ENCODE data around the gene NR6A1. TPM values are rescaled to one million over a fixed set of nuclear protein-coding genes. Genes with fewer than 3 reads are reported as not detected.

NR6A1 gene
- total and polyA plus RNA-seq, 2 of the 8 experiments (the other 6 are each of a cell fraction or from before 2014, with no cell fraction given) = 93.2 to 237 TPM

DNA sequence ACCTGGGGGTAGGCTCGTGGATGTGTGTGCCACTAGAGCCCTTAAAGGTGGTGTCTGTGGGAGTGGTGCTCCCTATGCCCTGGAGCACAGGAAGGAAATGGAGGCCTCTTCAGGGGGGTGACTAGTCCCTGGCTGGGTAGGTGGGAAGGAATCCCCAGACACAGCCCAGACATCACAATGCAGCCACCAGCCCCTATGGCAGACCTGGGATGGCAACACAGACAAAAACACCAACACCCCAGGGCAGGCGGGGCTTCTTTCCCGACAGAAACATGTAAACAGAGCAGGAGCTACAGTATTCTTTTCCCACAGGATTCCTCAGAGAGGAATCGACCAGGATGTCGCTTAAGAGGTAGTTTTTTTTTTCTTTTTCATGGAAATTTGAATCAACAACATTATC lies 253.5 kb downstream of the NR6A1 start:
- Histone ChIP-seq H3K36me3 (ENCODE audit: control insufficient read depth in 2 of 4, insufficient read depth in 4 of 4, low read length in 3 of 4) (peaks cover 0 to 22% (median 16%) of the 10 kb centered on the region in 4 experiments; a peak in 5 of 8 replicates), H3K79me2 (ENCODE audit: control insufficient read depth in 1 of 2, insufficient read depth in 2 of 2, low read length in 2 of 2) (no peaks in the 10 kb centered on the region), H4K8ac (ENCODE audit: extremely low read depth, insufficient read depth, low read length) (no peak overlapping the region), H3K14ac (ENCODE audit: insufficient read length) (no peak overlapping the region), H3K79me1 (ENCODE audit: low read depth, low read length) (no peaks in the 10 kb centered on the region), H3K4ac (replicated peaks; ENCODE audit: insufficient read length, low read depth, low read length) (no peak overlapping the region), H4K5ac (ENCODE audit: insufficient read length, low read depth, low read length) (no peak overlapping the region), H3K4me2 (ENCODE audit: insufficient read depth in 1 of 2, low read depth in 2 of 2, low read length in 2 of 2) (no peak overlapping the region), H2BK5ac (ENCODE audit: low read depth, low read length) (no peak overlapping the region), H2BK20ac (ENCODE audit: low read length) (no peak overlapping the region), H3K27ac (ENCODE audit: low read depth, low read length) (no peak overlapping the region), H3K23ac (ENCODE audit: insufficient read length) (no peak overlapping the region), H3K18ac (ENCODE audit: extremely low read depth, low read length) (no peak overlapping the region), H3K56ac (replicated peaks; ENCODE audit: insufficient read length, low read depth, low read length) (no peak overlapping the region), H3K27me3 (replicated peaks in 1 of 4; ENCODE audit: control insufficient read depth in 3 of 4, extremely low read depth in 1 of 4, insufficient read depth in 3 of 4, low read length in 3 of 4) (no peaks in the 10 kb centered on the region), H2BK15ac (ENCODE audit: low read length) (no peak overlapping the region), H2AFZ (ENCODE audit: low read length) (no peak overlapping the region), H3K23me2 (ENCODE audit: low read depth, low read length) (no peaks in the 10 kb centered on the region), H4K20me1 (replicated peaks in 1 of 2; ENCODE audit: control insufficient read depth in 1 of 2, insufficient read depth in 2 of 2, low read length in 2 of 2) (no peaks in the 10 kb centered on the region), H4K91ac (replicated peaks; ENCODE audit: insufficient read length, low read length) (no peak overlapping the region), H2AK5ac (ENCODE audit: low read depth, low read length) (no peak overlapping the region), H3K4me3 (ENCODE audit: extremely low read depth in 1 of 4, insufficient read depth in 2 of 4, low read depth in 3 of 4, low read length in 4 of 4) (no peak overlapping the region), H3K9me3 (ENCODE audit: insufficient read depth in 2 of 2, low read depth in 1 of 2, low read length in 1 of 2) (no peaks in the 10 kb centered on the region), H3K9ac (replicated peaks in 1 of 4; ENCODE audit: extremely low read depth in 1 of 4, low read depth in 3 of 4, low read length in 3 of 4) (no peak overlapping the region), H2BK120ac (replicated peaks; ENCODE audit: low read depth, low read length) (no peak overlapping the region), H3K4me1 (replicated peaks in 1 of 4; ENCODE audit: control insufficient read depth in 3 of 4, insufficient read depth in 4 of 4, low read length in 3 of 4) (peaks cover 0 to 5% (median 0%) of the 10 kb centered on the region in 4 experiments; a peak in 5 of 7 replicates), H2BK12ac (ENCODE audit: low read depth, low read length) (no peak overlapping the region)
- CTCF ChIA-PET (ENCODE audit: partially characterized antibody) = interaction anchor here (1.6 to 19.2 kb wide), 5 partner anchors 9 to 194 kb away, joined by 4 to 234 read pairs (median 6); no protein-coding TSS in a partner anchor
- POLR2A ChIA-PET (ENCODE audit: partially characterized antibody) = no interaction called here
- FAIRE-seq (no peak), DNase-seq (ENCODE audit: low read depth in 1 of 2, low spot score in 2 of 2) (no peak)
- 90% methylated on average over 5 of the region's 5 CpGs; no CpG with 5 or more reads in 1 of the 2 experiments for WGBS, 2 experiments (ENCODE audit: extremely low coverage in 1 of 2, insufficient coverage in 1 of 2, insufficient read length in 1 of 2, insufficient replicate concordance in 2 of 2, low coverage in 1 of 2, low lambda C conversion rate in 2 of 2, missing lambda C conversion rate in 1 of 2)
- TF ChIP-seq NANOG (IDR thresholded peaks at IDR 0.05; ENCODE audit: insufficient read depth, low read depth, low read length, poor library complexity, severe bottlenecking) (no peak), ATF2 (IDR thresholded peaks at IDR 0.05; ENCODE audit: low read length) (no peak), PHF8 (conservative IDR thresholded peaks at IDR 0.05; ENCODE audit: low read depth, low read length) (no peak), KDM5A (IDR thresholded peaks at IDR 0.05; ENCODE audit: low read length) (no peak), ZNF274 (IDR thresholded peaks at IDR 0.05; ENCODE audit: borderline replicate concordance, extremely low read depth, low read length) (no peak), JUN (IDR thresholded peaks at IDR 0.05; ENCODE audit: low read depth, low read length) (no peak), MAX (IDR thresholded peaks at IDR 0.05) (no peak), SIN3A (conservative IDR thresholded peaks at IDR 0.05 in 1 of 2, IDR thresholded peaks at IDR 0.05 in 1 of 2; ENCODE audit: low read depth in 1 of 2, low read length in 2 of 2) (no peak), NRF1 (IDR thresholded peaks at IDR 0.05; ENCODE audit: low read depth, low read length) (no peak), CHD2 (IDR thresholded peaks at IDR 0.05; ENCODE audit: low read length) (no peak), RBBP5 (IDR thresholded peaks at IDR 0.05; ENCODE audit: borderline replicate concordance, low read depth, low read length) (no peak), HDAC6 (IDR thresholded peaks at IDR 0.05; ENCODE audit: low read depth, low read length) (no peak)

All from H1 (cell line).